Panc1 (cell line): Measurements from ENCODE around the gene PLCB1. TPM values are rescaled to one million over a fixed set of nuclear protein-coding genes. Genes with fewer than 3 reads are reported as not detected.
"Not testable (repeated sequence)": the region's sequence is repeated elsewhere in the genome, so short reads cannot be mapped to it uniquely, and the experiment has no call there.

Experiments
- ATAC-seq: fragments of 200-7000 bp; cut with Tn5 transposase; 2 replicates; pipeline ENCODE4 v1.9.1; 2020; ENCODE audit warnings: mild to moderate bottlenecking, moderate library complexity
- BruUV-seq: library from RNA; stranded (reverse); fragments of 400-500 nt; replicated peaks from 2 replicates; lab custom pipeline; 2021; lab: Mats Ljungman, UMichigan
- CTCF ChIA-PET: fragments of 300-600 bp; sonication (Branson Sonifier 250); formaldehyde crosslinking; loops from one replicate; lab custom pipeline; 2022; ENCODE audit warnings: antibody characterized with exemption; lab: Charles Lee
- POLR2A ChIA-PET: fragments of 300-600 bp; sonication (Branson Sonifier 250); formaldehyde crosslinking; loops from one replicate; lab custom pipeline; 2022; ENCODE audit warnings: antibody characterized with exemption; lab: Charles Lee
- DNase-seq: peaks from one replicate; pipeline ENCODE4 v3.0.0-alpha.2; 2010; ENCODE audit warnings: low read depth, low spot score
- H3K27ac ChIP-seq: 2 replicates; pipeline ENCODE4 v1.5.1; 2011; ENCODE audit warnings: mild to moderate bottlenecking, low read length, inconsistent platforms
- H3K27me3 ChIP-seq: fragments of 200-500 bp; sonication (Bioruptor generic); 2 replicates; pipeline ENCODE4 v1.6.0; 2014; ENCODE audit warnings: low read length, inconsistent platforms; ENCODE audit not compliant: control insufficient read depth, insufficient read depth
- H3K36me3 ChIP-seq: fragments of 200-500 bp; sonication (Bioruptor generic); 2 replicates; pipeline ENCODE4 v1.5.1; 2014; ENCODE audit warnings: inconsistent platforms, mild to moderate bottlenecking, low read length, moderate library complexity; ENCODE audit not compliant: control insufficient read depth, insufficient read depth
- H3K4me1 ChIP-seq: 2 replicates; pipeline ENCODE4 v1.5.1; 2011; ENCODE audit warnings: inconsistent platforms, mild to moderate bottlenecking, low read length, moderate library complexity; ENCODE audit not compliant: control insufficient read depth, insufficient read depth
- H3K4me3 ChIP-seq, 2 experiments: 2 replicates each; pipeline ENCODE4 v1.5.1; 2011 to 2012; ENCODE audit warnings: low read depth in 2 of 2, low read length in 2 of 2, mild to moderate bottlenecking in 2 of 2, inconsistent platforms in 1 of 2, moderate library complexity in 1 of 2
- H3K9me3 ChIP-seq: fragments of 200-500 bp; sonication (Bioruptor generic); 2 replicates; pipeline ENCODE4 v1.5.1; 2014; ENCODE audit warnings: low read depth, mild to moderate bottlenecking, inconsistent platforms, low read length, moderate library complexity; ENCODE audit not compliant: control insufficient read depth, insufficient read depth
- CTCF ChIP-seq: fragments of 450-650 bp; IDR thresholded peaks from 2 replicates; pipeline ENCODE4 v1.5.1; 2017; ENCODE audit warnings: mild to moderate bottlenecking
- POLR2AphosphoS5 ChIP-seq: IDR thresholded peaks from 2 replicates; pipeline ENCODE4 v1.6.1; 2012; ENCODE audit warnings: mild to moderate bottlenecking, low read depth, low read length, moderate library complexity
- REST ChIP-seq, 2 experiments: IDR thresholded peaks; 2 replicates each; pipeline ENCODE4 v1.6.1; 2011 to 2012; ENCODE audit warnings: low read depth in 2 of 2, control low read depth in 1 of 2, low read length in 1 of 2, mild to moderate bottlenecking in 1 of 2, moderate library complexity in 1 of 2; ENCODE audit not compliant: insufficient read depth in 1 of 2
- SIN3A ChIP-seq: IDR thresholded peaks from 2 replicates; pipeline ENCODE4 v1.6.1; 2012; ENCODE audit warnings: low read depth, mild to moderate bottlenecking, low read length, moderate library complexity, borderline replicate concordance; ENCODE audit not compliant: insufficient read depth
- TCF7L2 ChIP-seq: IDR thresholded peaks from 2 replicates; pipeline ENCODE4 v1.6.1; 2011; ENCODE audit warnings: mild to moderate bottlenecking, low read depth, low read length, inconsistent platforms
- in situ Hi-C: cut with HindIII; loops from 2 replicates; pipeline ENCODE4 v1.10.0; 2016; ENCODE audit warnings: low sequenced_read_pairs, low pct_unique_long_range_greater_than_20kb
- intact Hi-C: fragments of 100-400 bp; cut with micrococcal nuclease; formaldehyde crosslinking; loops from one replicate; pipeline ENCODE4 v1.10.0; 2022; ENCODE audit not compliant: unreplicated experiment
- total RNA-seq: library from RNA; stranded (reverse); gene quantifications from one replicate; pipeline ENCODE4 v1.2.1, GENCODE V29; 2021; ENCODE audit not compliant: unreplicated experiment

The PLCB1 gene
- total RNA-seq, 1 experiment from 2014 or later, result 0.59 TPM

- Histone ChIP-seq H3K27me3 (no peaks in the 10 kb centered on the region), H3K4me3 (no peak overlapping the region), H3K36me3 (no peaks in the 10 kb centered on the region), H3K27ac (no peak overlapping the region), H3K9me3 (no peaks in the 10 kb centered on the region), H3K4me1 (no peaks in the 10 kb centered on the region)
- ChIA-PET POLR2A (interaction anchor here (0.7 kb wide), 1 partner anchor 548 kb away, joined by 3 read pairs; no protein-coding TSS in a partner anchor), CTCF (no interaction called here)
- ATAC-seq (no peak), DNase-seq (no peak)
- TF ChIP-seq REST (IDR thresholded peaks at IDR 0.05; ENCODE audit: insufficient read depth in 1 of 2, low read depth in 2 of 2, low read length in 1 of 2), result no peak
- no peak for TF ChIP-seq POLR2AphosphoS5
- no peak for TF ChIP-seq SIN3A
- no peak for TF ChIP-seq CTCF
- no peak for TF ChIP-seq TCF7L2
- BruUV-seq, result no TSS peak
- in situ Hi-C loops, result no loop called here
- intact Hi-C loops, result no loop called here
These were observed 510.2 kb downstream of the PLCB1 start for GRCh38 chr20:8642247-8642646.

GRCh38 chr20:8644468-8644867 is 512.4 kb downstream of the PLCB1 start:
- H3K4me1 ChIP-seq, ATAC-seq, in situ Hi-C loops, POLR2A ChIA-PET, H3K27ac ChIP-seq, H3K9me3 ChIP-seq, intact Hi-C loops, H3K36me3 ChIP-seq, BruUV-seq, H3K27me3 ChIP-seq, DNase-seq, H3K4me3 ChIP-seq, CTCF ChIA-PET: not testable (repeated sequence)

- TF ChIP-seq TCF7L2 (no peak), SIN3A (no peak), CTCF (no peak), POLR2AphosphoS5 (no peak), REST (IDR thresholded peaks at IDR 0.05; ENCODE audit: insufficient read depth in 1 of 2, low read depth in 2 of 2, low read length in 1 of 2) (no peak)
- no peaks in the 10 kb centered on the region for H3K27me3 ChIP-seq
- in situ Hi-C loops (no loop called here), intact Hi-C loops (no loop called here)
- ATAC-seq, result no peak
- H3K4me3 ChIP-seq, result no peak overlapping the region
- CTCF ChIA-PET, result no interaction called here
- no peaks in the 10 kb centered on the region for H3K4me1 ChIP-seq
- no peaks in the 10 kb centered on the region for H3K9me3 ChIP-seq
- no peak overlapping the region for H3K27ac ChIP-seq
- no TSS peak for BruUV-seq
- no peaks in the 10 kb centered on the region for H3K36me3 ChIP-seq
- no peak for DNase-seq
- POLR2A ChIA-PET, result no interaction called here
These were observed 513.3 kb downstream of the PLCB1 start for GRCh38 chr20:8645326-8645725.
